Measurements from ENCODE around the gene GNLY. TPM values are rescaled to one million over a fixed set of nuclear protein-coding genes. Genes with fewer than 3 reads are reported as not detected.

The GNLY gene
- total and polyA plus RNA-seq, 2 donors (not counting 3 experiments of a cell fraction or from before 2014, with no cell fraction given) = not detected

DNA sequence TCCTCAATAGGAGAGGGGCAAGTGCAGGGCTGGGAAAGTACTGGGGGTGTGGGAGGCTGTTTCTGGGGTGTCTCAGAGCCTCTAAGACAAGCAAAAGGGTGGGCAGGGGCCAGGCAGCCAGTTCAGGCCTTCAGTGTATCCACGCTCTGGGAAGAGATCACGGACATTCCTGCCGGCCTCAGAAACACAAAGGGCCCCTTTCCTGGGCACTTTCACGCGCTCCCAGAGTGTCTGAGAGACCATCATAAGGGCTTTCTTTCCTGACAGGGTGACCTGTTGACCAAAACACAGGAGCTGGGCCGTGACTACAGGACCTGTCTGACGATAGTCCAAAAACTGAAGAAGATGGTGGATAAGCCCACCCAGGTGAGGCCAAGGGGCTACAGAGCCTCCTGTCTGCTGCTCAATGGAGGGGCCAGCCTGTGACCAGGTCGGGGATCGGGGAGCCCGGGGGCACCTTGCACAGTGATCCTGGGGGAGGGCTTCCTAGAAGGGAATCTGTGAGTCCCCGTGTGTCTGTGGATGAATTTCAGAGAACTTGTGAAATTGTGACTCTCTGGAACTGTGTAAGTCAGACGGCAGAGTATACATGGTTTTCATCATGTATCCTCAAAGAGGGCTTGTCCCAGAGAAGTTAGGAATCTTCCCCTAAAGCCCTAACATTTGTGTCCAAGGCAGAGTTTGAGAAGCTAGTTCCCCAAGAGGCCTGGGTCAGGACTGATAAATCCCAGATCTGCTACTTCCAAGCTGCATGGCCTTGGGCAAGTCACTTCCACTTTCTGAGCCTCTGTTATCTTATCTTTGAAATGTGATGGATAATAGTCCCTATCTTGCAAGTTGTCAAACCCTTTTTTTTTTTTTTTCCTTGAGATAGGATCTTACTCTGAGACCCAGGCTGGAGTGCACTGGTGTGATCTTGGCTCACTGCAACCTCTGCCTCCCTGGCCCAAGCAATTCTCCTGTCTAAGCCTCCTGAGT is 1.8 kb downstream of the GNLY start:
- FAIRE-seq = no peak
- no peak overlapping the region for H3K4me3 ChIP-seq (replicated peaks in 1 of 3; ENCODE audit: insufficient read depth in 1 of 3, low read depth in 1 of 3, low read length in 3 of 3)
- TF ChIP-seq MYC (IDR thresholded peaks at IDR 0.05; ENCODE audit: low read depth, low read length) (no peak), MAX (IDR thresholded peaks at IDR 0.05; ENCODE audit: insufficient read depth, insufficient read length) (no peak), POLR2A (IDR thresholded peaks at IDR 0.05; ENCODE audit: low read depth, low read length) (no peak), FOS (IDR thresholded peaks at IDR 0.05; ENCODE audit: borderline replicate concordance, insufficient read depth, low read length) (no peak), GATA2 (IDR thresholded peaks at IDR 0.05; ENCODE audit: insufficient read depth, insufficient read length, low read depth, low read length) (no peak), EZH2 (IDR thresholded peaks at IDR 0.05; ENCODE audit: borderline replicate concordance, low read depth, low read length, severe bottlenecking) (no peak), JUN (IDR thresholded peaks at IDR 0.05; ENCODE audit: borderline replicate concordance, insufficient read depth, insufficient read length, low read depth) (no peak), POLR2AphosphoS5 (IDR thresholded peaks at IDR 0.05; ENCODE audit: insufficient read depth, low read depth, low read length) (no peak)
- TF ChIP-seq, protein P1, sequence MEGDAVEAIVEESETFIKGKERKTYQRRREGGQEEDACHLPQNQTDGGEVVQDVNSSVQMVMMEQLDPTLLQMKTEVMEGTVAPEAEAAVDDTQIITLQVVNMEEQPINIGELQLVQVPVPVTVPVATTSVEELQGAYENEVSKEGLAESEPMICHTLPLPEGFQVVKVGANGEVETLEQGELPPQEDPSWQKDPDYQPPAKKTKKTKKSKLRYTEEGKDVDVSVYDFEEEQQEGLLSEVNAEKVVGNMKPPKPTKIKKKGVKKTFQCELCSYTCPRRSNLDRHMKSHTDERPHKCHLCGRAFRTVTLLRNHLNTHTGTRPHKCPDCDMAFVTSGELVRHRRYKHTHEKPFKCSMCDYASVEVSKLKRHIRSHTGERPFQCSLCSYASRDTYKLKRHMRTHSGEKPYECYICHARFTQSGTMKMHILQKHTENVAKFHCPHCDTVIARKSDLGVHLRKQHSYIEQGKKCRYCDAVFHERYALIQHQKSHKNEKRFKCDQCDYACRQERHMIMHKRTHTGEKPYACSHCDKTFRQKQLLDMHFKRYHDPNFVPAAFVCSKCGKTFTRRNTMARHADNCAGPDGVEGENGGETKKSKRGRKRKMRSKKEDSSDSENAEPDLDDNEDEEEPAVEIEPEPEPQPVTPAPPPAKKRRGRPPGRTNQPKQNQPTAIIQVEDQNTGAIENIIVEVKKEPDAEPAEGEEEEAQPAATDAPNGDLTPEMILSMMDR (IDR thresholded peaks at IDR 0.05; ENCODE audit: extremely low read depth in 1 of 2, insufficient read depth in 1 of 2, low read depth in 1 of 2, low read length in 2 of 2) = no peak
- no peaks in the 10 kb centered on the region for H3K4me1 ChIP-seq (ENCODE audit: control insufficient read depth, extremely low read depth, insufficient read depth, low read length)
- no peaks in the 10 kb centered on the region for H4K20me1 ChIP-seq (replicated peaks; ENCODE audit: control insufficient read depth, extremely low read depth, insufficient read depth, low read length)
- H3K9me3 ChIP-seq (replicated peaks; ENCODE audit: control insufficient read depth, insufficient read depth, low read length) = no peaks in the 10 kb centered on the region
- dilution Hi-C loops (cut with MboI; ENCODE audit: extremely low pct_ligation_motif_present, low sequenced_read_pairs) = no loop called here
- no peak for DNase-seq (ENCODE audit: low read depth, low spot score)
- no peaks in the 10 kb centered on the region for H3K9me1 ChIP-seq (replicated peaks; ENCODE audit: control insufficient read depth, extremely low read depth, insufficient read depth, low read length)
- no peak overlapping the region for H3K4me2 ChIP-seq (ENCODE audit: insufficient read depth, low read length)
- no peaks in the 10 kb centered on the region for H3K79me2 ChIP-seq (ENCODE audit: control insufficient read depth, insufficient read depth, low read length)
- no peaks in the 10 kb centered on the region for H3K27me3 ChIP-seq (ENCODE audit: control insufficient read depth in 2 of 2, insufficient read depth in 2 of 2, low read length in 2 of 2)
- intact Hi-C loops (cut with micrococcal nuclease) = no loop called here
- POLR2A ChIA-PET = no interaction called here
- H2AFZ ChIP-seq (ENCODE audit: low read depth, low read length) = no peak overlapping the region
- no TSS peak for BruUV-seq (replicated peaks)
- H3K27ac ChIP-seq (ENCODE audit: insufficient read depth, low read depth, low read length) = no peak overlapping the region
- H3K9ac ChIP-seq (replicated peaks; ENCODE audit: extremely low read depth, insufficient read depth, low read length) = no peak overlapping the region
- CTCF ChIA-PET = interaction anchor here (0.8 to 3.6 kb wide), 4 partner anchors 11 to 59 kb away, joined by 3 to 15 read pairs (median 6); no protein-coding TSS in a partner anchor
- H3K36me3 ChIP-seq (ENCODE audit: control insufficient read depth in 2 of 2, extremely low read depth in 1 of 2, insufficient read depth in 2 of 2, low read length in 2 of 2) = no peaks in the 10 kb centered on the region

All from endothelial cell of umbilical vein (primary cell).